ENCODE results near the gene SMTNL2. TPM values are rescaled to one million over a fixed set of nuclear protein-coding genes. Genes with fewer than 3 reads are reported as not detected.
"Not testable (repeated sequence)": the region's sequence is repeated elsewhere in the genome, so short reads cannot be mapped to it uniquely, and the experiment has no call there.

SMTNL2 gene
- total RNA-seq, 1 experiment from 2014 or later: 0.12 TPM

DNA sequence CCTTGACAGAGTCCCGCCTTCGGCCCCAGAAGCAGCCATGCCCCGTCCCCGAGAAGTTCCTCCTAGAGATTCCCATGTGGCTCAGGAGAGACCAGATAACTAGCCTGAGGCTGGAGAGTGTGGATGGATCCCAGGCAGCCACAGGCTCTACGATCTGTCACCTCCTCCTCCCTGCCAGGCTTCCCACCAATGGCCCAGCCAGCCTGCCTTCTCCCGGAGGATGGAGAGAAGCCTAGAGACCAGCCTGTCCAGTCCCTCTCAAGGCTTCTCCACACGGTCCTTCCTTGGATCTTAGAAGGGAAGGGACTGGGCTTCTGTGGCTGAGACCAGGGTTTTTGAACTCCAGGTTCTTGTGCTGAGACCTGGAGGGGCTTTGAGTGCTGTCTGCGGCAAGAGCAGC, 1.6 kb upstream of the SMTNL2 start:
- no peak for DNase-seq (ENCODE audit: extremely low read depth, low read depth)

DNA sequence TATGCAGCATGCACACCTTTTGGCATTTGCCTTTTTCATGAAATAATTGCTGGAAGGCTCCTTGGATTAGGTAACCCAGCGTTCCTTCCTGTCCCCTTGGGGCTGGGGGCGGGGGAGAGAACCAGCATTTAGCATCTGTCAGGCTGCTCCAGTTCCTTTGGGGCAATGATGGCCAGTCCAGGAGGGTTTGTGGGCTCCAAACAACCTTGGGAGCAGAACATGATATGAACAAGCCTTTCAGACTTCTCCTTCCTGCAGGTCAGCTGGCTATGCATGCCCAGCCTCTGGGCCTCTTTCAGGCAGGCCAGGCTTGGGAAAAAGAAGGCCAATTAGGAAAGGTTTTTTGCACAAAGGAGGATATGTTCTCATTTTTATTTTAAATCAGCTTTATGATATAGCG, 1.1 kb upstream of the SMTNL2 start:
- no peak for DNase-seq (ENCODE audit: extremely low read depth, low read depth)

DNA sequence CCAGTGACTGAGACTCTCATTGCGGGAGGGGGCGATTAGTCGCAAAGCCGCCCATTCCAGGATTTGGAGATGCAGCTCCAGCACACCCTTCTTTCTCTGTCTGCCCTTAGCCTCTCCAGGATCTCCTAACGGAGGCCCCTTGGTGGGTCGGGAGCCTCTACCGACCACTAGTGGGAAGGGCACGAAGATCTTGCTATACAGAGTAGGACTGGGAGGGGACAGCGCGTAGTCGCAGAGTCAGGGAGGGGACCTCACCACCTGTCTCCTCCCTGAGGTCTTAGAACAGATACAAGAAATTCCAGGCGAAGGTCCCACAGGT, 588 bp upstream of the SMTNL2 start:
- DNase-seq (ENCODE audit: extremely low read depth, low read depth): peak; percentile 30

- DNase-seq (ENCODE audit: extremely low read depth, low read depth): no peak
Observed at GRCh38 chr17:4584917-4585637, 748 bp downstream of the SMTNL2 start.

DNA sequence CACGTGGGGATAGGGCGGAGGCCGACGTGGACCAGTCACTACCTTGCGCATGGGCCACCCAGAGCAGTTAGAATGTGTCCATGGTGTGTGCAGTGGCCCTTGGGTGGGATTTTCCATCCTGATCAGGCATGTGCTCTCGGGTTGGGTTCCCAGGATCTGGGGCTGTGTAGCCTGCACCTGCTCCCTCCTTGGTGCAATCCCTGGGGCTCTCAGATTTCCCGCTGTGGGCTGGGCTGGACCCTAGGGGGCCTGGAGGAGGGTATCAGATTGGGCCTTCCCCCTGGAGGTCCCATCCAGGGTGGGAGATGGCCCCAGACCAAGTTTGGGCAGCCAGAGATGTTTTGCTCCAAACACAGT, 1.3 kb downstream of the SMTNL2 start:
- DNase-seq (ENCODE audit: extremely low read depth, low read depth): no peak

GRCh38 chr17:4586043-4586442, 1.7 kb downstream of the SMTNL2 start:
- DNase-seq (ENCODE audit: extremely low read depth, low read depth): no peak

DNA sequence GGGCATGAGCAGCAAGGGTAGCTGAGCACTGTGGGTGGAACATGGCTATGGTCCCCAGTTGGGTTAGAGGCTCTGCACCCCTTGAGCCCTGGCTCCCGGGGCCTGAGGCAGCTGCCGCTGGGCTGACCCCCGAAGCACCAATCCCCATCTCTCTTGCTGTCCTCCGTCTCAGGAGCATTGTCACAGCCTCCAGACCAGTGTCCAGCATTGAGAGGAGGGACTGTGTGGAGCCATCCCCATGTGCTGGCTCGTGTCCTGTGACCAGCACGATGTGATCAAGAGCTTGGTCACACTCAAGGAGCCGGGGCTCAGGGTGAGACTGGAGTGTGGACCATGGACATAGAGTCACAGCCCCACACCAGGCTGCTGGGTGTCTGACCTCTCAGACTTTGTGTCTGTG, 2.9 kb downstream of the SMTNL2 start:
- DNase-seq (ENCODE audit: extremely low read depth, low read depth): no peak

DNA sequence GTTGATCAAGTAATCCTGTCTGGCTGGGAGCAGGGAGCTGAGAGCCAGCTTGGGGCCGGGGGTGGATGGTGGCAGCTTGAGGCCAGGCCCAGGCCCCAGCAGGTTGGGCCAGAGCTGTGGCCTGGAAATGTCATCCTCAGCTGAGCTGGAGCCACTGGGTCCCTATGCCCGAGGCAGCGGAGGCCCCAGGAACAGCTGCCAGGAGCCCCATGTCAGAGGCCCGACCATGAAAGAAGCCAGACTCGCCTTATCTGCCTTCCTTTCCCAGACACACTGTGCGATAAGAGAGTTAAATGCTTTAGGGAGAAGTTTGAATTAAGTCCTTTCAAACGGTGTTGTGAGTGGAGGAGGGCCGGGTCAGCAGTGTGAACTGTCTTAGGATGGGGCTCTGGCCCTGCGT, 3.5 kb downstream of the SMTNL2 start:
- DNase-seq (ENCODE audit: extremely low read depth, low read depth): no peak

DNA sequence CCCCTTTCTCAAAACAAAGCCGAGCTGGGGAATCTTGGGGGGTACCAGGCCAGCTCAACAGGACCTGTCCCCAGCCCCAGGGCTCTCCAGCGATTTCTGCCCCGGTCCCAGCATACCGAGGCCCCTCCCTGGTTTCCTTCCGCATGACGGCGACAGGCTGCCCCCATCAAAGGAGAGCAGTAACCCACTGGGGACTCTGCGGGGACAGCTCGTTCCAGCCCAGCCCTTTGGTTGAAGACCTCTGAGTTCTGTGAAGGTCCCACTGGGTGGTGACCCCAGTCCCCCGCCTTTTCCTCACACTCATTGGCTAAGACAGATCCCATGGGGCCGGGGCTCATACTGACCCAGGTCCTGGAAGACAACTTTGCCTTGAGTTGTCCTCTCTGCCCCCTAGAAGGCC, 4.1 kb downstream of the SMTNL2 start:
- no peak for DNase-seq (ENCODE audit: extremely low read depth, low read depth)

DNA sequence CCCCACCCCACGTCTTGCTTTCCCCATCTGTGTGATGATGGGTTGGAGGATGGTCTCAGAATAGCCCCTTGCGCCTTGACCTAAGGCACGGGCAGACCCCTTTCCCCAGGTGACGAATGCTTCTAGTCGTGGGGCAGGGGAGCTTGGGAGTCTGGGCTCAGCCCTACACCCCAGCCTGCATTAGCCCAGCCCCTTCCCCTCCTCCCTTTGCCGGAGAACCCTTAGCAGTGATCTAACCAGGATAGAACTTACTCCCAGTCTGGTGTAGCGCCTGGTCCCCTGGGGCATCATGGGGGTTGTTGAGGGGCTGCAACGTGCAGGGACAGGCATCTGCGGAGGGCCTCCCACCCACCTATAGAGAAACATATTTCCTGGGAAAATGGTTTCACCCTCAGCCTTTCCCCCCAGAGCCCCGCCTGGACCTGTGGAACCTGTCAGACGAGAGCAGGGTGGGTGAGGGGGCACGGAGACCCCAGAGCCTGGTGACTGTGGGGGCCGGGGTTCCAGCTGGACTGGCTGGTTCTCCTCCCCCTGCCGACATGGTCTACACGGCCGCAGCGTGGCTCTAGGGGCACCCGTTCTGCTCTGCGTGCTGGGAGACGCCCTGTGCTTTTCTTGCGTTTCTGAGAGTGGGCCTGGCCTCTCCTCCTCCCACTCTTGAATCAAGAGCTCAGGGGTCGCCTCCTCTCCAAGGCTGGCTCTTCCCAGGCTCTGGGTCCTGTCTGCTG, 4.7 kb downstream of the SMTNL2 start:
- no peak for DNase-seq (ENCODE audit: extremely low read depth, low read depth)

DNA sequence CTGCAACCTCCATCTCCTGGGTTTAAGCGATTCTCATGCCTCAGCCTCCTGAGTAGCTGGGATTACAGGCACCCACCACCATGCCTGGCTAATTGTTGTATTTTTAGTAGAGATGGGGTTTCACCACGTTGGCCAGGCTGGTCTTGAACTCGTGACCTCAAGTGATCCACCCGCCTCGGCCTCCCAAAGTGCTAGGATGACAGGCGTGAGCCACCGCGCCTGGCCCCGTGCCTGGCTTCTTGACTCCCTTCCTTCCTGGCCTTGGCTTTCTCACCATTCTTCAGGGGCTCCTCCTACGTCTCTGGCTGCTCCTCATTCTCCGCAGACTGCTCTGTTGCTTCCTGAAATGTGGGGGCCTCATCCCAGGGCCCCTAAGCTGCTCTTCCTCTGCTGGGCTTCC, 5.7 kb downstream of the SMTNL2 start:
- not testable (repeated sequence) for DNase-seq (ENCODE audit: extremely low read depth, low read depth)

DNA sequence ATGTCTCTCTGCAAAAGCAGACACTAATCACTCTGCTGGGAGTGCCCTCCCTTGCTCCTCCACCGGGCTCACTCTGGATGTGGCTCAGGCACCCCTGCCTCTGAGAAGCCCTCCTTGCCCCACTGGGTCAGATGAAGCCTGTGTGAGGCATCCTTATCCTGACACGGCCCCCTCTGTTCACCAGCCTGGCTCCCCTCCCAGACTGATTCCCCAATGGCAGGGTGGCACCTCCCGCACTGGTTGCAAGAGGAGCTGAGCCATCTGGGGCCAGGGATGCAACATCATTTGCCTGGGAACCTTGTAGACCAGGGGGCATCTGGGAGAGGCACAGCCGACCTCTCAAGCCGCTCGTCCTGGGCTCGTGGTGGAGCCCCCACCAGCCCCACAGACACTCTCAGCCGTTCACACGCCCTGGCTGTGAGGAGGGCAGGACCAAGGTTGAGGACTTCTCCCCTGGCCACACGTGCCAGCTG, 6.7 kb downstream of the SMTNL2 start:
- no peak for DNase-seq (ENCODE audit: extremely low read depth, low read depth)

DNA sequence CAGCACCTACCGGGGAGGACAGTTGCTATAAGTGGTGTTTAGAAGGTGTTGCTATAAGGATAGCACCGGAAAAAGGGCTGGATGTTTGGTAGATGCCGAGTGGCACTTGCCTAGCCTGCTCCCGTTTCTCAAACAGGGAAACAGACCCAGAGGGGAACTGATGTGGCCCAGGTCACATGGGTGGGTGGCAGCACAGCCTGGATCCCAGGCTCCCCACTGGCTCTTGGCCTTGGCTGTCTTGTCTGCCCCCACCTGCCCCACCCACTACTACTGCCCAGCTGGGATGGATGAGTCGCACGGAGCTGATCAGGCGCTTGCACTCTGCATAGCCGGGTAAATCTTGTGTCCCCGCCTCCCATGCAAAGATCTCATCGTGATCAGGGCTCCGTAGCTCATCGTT, 7.2 kb downstream of the SMTNL2 start:
- DNase-seq (ENCODE audit: extremely low read depth, low read depth): no peak

DNA sequence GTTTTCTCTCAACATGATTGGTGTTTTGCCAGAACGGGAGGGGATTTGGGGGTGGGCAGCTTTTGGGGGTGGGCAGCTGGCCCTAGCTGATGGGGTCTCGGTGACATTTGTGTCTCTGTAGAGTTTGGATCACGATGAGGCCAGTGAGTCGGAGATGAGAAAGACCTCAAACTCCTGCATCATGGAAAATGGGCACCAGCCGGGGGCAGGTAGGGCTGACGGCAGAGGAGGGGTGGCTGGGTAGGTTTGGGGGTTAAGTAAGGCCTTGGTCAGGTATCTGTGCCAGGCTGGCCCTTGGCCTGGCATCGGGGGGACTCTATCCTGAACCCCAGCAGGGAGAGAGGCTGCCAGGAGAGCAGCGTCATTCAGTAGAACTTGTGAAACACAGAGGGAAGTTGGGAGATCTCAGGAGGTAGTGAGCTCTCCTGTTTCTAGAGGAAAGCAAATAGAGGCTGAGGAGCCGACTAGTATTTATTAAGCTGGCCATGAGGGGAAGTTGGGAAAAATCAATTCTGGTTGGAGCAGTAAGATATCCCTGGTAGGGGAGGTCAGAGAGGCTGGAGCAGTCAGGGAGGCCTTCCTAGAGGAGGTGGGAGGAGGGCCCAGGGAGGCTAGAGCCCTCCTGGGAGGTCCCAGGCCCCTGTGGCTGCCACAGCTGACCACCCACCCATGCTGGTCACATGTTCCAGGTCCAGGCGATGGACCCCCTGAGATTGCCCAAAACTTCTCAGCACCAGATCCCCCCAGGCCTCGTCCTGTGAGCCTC, 8.1 kb downstream of the SMTNL2 start:
- DNase-seq (ENCODE audit: extremely low read depth, low read depth): no peak

DNA sequence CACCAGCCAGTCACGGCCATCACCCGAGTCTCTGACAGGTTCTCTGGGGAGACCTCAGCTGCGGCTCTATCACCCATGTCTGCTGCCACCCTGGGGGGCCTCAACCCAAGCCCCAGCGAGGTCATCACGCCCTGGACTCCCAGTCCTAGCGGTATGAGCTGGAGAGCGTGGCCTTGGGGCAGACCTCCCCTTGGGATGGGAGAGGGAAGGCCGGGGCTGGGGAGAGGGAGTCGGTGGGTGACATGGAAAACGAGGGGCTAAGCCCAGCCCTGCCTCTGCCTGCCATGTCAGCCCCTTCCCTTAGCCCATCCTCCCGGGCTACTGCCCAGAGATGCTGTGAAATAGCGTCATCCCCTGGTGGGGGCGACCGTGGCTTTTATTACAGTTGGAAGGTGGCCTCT, 8.7 kb downstream of the SMTNL2 start:
- no peak for DNase-seq (ENCODE audit: extremely low read depth, low read depth)

- no peak for DNase-seq (ENCODE audit: extremely low read depth, low read depth)
Observed at GRCh38 chr17:4594406-4594805, 10.1 kb downstream of the SMTNL2 start.

DNA sequence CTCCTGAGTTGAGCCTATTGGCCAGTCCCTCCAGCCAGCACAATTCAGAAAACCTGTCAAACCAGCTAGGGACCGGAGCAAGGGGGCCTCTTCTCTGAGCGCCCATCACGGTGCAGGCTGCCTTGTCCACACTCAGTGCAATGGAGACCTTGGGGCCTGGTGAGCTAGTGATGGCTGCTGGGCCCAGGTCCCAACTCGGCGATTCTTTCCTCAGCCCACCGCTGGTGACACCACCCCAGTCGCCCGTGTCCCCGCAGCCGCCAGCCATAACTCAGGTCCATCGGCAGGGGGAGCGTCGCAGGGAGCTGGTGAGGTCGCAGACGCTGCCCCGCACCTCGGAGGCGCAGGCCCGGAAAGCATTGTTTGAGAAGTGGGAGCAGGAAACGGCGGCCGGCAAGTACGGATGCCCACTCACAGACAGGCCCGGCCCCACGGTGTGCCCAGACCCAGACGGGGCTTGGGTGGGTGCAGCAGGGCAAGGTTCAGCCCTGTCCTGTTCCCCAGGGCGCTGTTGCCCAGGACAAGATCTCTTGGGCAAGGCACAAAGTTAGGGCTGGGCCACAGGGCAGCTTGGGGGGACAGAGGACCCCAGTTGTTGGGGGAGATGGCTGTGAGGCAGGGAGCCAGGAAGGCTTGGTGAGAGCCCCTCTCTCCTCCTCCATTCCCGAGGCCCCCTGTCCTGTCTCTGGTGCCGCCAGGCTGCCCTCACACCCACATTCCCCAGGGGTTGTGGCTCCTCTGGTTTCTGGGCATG, 10.8 kb downstream of the SMTNL2 start:
- DNase-seq (ENCODE audit: extremely low read depth, low read depth): no peak

- DNase-seq (ENCODE audit: extremely low read depth, low read depth): not testable (repeated sequence)
Observed at GRCh38 chr17:4595685-4596342, 11.5 kb downstream of the SMTNL2 start.

- no peak for DNase-seq (ENCODE audit: extremely low read depth, low read depth)
Observed at GRCh38 chr17:4596636-4597380, 12.5 kb downstream of the SMTNL2 start.

DNA sequence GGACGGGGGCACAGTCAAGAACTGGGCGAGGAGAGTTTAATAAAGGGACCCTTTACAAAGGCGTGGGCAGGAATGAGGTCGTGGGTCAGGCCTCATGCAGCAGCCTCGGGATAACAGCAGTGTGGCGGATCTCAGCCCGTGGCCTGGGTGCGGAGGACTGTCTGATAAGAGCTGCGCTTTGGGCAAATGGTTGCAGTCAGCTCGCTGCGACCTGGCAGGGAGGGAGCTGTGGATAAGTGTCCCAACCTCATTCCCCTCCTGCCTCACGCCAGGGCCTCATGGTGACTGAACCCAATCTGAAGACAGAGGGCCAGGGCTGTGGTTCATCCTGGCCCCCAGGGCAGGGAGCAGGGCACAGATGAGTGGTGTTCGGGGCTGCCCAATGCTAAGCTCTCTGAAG, 13.6 kb downstream of the SMTNL2 start:
- no peak for DNase-seq (ENCODE audit: extremely low read depth, low read depth)
